Iris pigment epithelial cell (primary cell): ENCODE measurements around the gene DCTN4.

Experiments used
- DNase-seq: peaks from one replicate; pipeline ENCODE4 v3.0.0-alpha.2; 2011; ENCODE audit warnings: low read depth

Gene DCTN4

DNA sequence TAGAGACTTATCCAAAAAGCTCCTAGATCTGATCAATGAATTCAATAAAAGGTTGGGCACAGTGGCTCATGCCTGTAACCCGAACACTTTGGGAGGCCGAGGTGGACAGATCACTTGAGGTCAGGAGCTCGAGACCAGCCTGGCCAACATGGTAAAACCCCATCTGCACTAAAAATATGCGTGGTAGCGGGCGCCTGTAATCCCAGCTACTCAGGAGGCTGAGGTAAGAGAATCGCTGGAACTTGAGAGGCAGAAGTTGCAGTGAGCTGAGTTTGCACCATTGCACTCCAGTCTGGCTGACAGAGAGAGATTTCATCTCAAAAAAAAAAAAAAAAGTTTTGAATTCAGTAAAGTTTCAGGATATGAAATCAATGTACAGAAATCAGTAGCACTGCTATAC is 20.0 kb downstream of the DCTN4 start:
- no peak for DNase-seq

DNA sequence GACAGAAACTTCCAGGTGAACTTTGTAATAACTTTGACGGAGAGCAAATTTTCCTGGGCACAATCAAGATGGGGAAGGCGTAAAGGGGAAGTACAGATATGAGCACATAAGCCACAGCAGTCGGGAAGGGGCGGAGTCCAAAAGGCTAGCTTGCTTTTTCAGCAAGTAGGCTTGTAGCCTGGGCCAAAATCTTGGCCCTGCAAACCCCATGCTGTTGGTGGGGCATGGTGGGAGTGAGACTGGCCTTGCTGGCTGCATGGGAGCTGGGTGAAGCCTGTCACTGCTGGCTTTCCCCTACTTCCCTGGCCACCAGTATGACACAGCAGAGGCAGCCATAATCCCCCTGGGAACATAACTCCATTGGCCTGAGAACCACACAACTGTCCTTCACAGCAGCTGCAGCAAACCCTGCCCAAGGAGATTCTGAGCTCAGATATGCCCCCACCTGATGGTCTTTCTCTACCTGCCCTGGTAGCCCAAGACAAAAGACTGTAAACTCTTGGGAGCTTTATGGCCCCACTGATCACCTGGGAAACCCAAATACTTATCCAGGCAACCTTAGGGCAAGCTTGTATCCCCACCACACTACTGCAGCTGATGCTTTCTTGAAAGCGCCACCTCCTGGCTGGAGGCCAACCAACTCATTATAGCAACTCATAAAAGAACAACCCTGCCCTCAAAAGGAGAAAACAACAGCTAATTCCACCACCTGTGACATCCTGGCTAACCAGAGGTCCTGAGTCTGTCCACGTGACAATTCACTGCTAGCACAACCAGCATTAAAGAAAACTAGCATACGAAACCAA is 24.0 kb downstream of the DCTN4 start:
- no peak for DNase-seq

DNA sequence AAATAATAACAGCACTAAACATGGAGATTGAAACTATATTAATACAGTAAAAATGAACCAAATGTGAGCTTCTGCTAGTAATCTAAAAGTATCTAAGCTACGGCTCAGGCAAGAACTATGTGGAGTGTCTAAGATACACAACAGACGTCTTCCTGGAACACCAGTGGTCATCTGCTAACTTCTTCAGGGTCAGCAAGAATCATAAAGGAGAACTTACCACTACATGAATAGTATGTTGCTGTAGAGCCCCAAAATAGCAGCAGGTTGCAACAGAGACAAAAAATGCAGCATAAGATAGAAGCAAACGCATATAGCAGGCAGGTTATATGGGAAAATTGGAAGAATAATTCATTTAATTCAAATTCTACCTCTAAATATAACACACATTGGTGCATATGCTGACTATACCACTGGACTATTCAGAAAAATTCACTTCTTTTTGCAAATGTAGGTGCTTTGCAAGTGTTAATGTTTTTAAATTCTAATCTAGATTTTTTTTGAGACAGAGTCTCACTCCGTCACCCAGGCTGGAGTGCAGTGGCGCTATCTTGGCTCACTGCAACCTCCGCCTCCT is 27.1 kb downstream of the DCTN4 start:
- DNase-seq = no peak

DNA sequence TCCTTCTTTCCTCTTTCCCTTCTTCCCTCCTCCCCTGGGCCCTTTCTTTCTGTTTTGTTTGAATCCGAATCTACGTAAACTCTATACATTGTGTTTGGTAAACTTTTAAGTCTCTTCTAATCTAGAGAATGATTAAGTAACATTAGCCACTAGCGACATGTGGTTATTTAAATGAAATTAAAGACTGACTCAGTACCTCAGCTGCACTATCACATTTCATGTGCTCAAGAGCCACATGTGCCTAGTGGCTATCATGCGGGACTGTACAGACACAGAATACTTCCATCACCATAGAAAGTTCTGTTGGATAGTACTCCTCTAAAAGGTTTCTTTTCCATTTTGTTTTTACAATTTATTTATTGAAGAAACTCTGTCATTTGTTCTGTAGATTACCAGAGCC is 29.0 kb downstream of the DCTN4 start:
- no peak for DNase-seq

DNA sequence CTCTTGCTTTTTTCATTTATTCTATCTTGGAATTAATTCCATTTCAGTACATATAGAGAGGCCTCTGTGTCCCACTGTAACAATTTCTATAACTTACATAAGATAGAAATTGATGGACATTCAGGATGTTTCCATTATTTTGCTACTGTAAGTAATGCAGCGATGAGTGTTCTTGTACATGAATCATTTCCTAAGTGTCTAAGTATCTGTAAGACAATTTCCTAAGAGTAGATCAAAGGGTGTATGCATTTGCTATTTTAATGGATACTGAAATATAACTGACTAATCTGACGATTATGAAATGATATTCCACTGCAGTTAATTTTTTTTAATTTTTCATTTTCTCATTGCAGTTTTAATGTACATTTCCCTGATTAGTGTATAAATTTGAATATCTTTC is 35.0 kb downstream of the DCTN4 start:
- peak; percentile 54 for DNase-seq

DNA sequence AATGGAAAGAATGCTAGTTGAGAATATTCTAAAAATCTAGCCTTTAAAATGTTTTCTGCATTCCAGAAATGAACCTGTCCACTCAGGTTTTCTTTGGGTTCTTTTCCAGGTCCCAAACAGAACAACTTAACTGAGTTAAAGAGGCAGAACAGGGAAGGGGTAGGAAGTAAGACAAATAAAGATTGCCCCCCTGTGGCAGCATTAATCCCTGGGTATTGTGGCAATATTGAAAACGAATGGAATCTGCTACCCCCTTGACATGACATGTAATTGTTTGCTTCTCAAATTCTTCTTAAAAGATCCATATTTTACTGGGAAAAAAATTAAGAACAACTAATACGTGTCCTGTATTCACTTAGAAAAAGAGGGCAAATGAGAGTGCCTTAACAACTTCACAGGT is 48.7 kb downstream of the DCTN4 start:
- no peak for DNase-seq

DNA sequence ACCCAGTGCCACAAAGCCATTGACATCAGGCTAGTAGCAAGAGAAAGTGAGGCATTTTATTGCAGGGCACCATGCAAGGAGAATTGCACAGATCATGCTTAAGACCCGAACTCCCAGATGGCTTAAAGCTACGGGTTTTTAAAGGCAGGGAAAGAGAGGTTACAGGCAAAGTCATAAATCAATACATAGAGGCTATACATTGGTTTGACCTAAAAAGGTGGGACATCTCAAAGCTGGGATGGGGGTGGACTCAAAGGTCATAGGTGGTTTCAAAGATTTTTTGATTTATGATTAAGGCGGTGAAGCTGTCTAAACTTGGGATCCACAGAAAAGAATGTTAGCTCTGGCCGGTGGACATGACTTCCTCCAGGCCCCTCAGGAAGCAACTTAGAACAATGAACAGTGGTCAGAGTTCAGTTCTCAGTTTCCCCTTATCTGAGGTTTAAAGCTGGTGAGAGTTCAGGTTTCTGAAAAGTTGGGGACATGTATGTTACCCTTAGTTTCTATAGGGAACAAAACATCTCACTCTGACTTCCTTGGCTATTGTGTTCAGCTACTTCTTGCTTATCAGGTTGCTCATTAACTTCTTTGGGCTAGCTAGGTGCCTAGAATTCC is 51.9 kb downstream of the DCTN4 start:
- DNase-seq = no peak

DNA sequence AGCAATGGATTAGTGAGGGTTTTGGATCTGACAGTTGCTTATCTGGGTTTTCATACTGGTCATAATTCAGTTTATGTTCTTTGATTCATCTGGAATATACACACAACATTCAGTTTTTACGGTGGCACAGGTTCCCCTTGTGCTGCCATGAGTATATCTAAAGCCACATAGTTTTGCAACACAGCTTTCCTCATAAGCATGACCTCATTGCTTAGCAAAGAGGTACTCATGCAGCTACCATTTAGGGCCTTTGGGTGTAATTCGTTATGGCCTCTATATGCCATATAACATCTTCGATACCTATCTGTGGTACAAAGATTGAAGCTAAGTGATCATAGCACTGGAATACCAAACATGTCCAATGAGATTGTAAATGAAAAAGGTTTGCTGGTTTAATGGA is 55.1 kb downstream of the DCTN4 start:
- peak; percentile 38 for DNase-seq

DNA sequence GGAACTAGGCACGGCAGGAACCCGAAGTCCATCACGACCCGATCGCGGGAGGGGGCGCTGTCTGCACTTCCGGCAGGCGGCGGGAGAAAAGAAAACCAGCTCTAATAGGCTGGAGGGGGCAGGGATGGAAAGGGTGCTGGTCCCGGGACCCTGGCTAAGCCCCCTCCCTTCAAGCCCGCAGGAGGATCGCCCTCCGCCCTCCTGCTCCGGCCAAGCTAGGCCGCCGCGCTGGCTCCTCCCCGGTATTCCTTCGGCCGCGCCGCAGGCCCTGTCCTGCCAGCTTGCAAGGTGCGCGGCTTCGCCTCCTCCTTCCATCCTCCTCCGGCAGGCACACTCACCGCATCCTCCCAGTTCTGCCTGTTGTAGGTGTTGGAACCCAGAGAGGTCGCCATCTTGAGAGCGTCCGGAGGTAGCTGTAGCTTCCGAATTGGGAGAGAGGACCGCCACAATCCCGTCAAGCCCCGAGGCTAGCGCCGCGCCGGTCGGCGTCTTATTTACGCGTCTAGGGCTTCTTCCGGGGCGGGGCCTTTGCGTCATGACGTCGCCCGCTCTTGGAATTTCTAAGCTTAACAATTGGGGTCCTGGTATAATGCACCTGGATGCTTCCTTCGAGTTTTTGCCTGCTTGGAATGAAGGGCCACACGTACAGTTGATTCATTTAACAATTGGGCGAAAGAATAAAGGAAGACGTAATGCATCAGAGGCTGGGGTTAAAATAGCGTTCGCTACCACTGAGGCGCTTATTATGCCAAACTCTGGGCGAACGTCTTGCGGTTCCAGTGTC is 58.0 kb downstream of the DCTN4 start, which contains the start of gene RBM22:
Gene RBM22 (minus strand): TSS at position 469 of the 784 bp plus-strand sequence. CDS start 77 bp downstream, at position 392.
- DNase-seq = peak; percentile 89

DNA sequence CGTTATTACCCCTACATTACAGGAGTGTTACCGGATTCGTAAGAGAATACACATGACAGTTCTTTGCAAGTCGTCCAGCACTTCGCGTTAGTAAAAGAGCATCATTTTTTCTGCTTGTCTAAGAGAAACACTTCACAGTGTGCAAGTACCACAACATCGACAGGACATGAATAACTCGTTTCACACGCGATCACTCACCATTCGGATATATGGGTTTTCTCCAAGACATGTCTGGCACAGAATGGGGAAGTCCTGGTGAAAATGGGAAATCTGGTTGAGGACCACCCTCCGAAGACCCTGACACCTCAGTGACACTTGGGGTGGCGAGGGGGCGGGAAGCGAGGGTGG is 58.6 kb downstream of the DCTN4 start:
- DNase-seq = peak; percentile 13

DNA sequence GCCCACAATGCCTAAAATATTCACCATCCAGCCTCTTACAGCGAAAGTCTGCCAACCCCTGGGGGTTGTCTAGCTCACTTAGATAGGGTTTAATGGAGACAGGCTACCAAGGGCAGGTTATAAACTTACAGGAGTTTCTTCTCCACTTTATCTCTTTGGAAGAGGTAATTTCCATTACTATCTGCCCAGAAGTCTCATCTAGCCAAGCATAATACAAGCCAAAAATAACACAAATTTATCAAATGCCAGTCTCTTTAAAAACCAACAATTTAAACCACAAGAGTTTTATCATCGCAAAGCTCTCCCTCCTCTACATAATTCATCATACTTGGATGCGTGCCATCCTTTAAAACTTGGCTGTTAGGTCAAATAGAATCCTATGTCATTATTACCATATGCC is 64.2 kb downstream of the DCTN4 start:
- DNase-seq = peak; percentile 74

DNA sequence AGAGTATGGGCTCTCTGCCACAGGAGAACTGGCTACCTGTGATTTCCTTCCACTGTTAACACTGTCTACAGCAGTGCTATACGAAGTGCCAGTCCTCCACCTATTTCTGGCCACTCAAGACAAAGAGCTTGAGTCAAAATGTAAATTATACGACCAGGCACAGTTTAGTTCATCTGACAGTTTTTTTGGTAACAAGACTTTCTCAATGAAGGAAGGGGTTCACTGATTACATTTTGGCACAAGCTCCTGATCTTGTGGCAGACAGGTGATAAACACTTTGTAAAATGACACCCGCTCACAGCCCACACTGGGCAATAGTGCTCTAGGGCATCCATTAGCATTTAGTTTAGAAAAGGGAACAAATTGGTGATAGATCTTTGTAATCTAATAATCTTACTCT is 66.5 kb downstream of the DCTN4 start:
- no peak for DNase-seq

DNA sequence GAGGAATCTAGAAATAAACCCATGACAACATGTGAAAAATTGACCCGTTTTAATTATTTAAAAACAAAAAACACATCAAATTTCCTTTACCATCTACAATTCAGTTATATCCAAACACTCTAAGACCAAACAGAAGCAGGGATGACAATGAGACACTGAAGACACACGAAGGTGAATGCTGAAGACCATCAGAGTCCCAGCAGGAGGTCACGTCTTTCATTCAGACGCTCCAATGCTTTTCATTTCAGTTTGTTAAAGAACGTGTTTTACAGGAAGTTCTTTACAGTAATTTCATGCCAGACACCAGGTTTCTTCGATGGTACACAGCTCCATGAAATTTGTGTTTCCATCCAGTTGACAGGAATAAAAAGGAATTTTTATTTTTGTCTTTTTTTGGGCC is 68.1 kb downstream of the DCTN4 start:
- no peak for DNase-seq

DNA sequence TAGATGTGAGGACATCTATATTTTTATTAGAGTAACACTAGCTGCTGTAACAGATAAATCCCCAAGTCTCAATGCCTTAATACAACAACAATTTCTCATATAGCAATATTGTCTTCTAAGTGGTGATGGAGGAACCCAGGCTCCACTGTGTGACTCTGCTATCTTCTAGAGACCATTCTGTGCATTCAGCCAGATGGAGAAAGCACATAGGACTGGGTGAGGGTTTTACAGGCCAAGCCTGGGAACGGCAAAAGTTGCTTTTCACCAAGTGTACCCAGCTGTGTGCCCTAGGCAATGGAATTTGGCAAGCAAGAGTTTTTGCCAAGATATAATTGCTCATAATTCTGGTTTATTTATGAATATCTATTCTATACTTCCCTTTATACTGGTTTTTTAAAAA is 69.7 kb downstream of the DCTN4 start:
- no peak for DNase-seq

DNA sequence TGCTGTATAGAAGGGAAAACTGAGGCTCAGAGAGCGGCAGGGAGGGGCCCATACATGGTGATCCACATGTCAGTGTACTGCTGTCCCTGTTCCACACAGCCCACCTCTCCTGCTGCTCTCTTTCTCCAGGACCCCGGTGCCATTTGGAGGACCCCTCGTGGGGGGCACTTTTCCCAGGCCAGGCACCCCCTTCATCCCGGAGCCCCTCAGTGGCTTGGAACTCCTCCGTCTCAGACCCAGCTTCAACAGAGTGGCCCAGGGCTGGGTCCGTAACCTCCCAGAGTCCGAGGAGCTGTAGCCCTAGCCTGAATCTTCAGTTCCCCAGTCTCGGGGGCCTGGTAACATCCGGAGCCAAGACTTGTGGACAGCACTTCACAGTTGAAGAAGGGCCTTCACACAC is 82.2 kb downstream of the DCTN4 start:
- DNase-seq = no peak

DNA sequence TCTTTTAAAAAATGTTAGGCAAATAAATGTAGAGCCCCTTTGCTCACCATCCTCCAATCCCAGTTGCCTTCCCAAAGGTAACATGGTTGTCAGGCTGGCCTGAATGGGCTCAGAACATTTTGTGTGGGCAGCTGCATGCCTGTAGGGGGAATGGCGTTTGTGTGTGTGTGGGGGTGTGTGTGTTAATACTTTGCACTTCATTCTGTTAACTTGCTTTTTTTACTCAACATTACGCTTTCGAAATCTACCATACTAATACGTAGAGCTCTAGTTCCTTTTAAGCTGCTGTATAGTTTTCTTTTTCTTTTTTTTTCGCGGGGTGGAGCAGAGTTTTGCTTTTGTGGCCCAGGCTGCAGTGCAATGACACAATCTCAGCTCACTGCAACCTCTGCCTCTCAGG is 83.7 kb downstream of the DCTN4 start:
- no peak for DNase-seq

DNA sequence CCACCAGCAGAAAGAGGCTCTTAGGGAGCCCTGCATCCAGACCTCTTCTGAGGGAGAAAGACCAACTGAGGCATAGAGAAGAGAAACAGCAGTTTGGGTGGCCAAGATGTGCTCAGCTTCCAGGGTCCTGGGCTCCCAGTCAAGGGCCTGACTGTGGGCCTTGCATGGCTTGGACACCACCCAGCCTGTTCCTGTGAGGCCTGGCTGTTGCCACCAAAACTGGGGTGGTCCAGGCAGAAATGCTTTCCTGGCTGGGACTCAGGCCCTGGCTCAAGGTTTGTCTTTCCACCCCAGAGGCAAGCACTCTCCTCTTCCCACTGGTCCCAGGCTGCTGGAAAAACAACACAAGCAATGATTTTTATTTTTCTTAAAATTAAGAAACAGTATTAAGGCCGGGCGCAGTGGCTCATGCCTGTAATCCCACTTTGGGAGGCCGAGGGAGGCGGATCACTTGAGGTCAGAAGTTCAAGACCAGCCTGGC is 84.4 kb downstream of the DCTN4 start:
- DNase-seq = no peak

DNA sequence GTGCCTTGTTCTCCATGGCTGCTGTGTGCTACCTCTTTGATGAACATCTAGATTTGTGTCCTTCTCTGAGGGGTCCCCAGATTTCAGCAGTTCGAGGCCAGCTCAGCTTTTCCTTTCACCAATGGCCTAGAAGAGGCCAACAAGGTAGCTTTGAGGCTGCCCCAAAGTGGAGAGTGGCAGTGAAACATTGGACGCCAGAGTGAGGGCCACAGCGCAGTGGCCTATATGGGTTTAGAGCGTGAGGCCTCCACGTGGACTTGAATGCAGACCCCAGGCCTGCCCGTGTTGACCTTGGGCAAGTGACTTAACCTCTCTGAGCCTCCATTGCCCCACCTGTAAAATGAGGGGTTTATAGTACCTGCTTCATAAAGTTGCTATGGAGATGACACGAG is 85.9 kb downstream of the DCTN4 start:
- no peak for DNase-seq

DNA sequence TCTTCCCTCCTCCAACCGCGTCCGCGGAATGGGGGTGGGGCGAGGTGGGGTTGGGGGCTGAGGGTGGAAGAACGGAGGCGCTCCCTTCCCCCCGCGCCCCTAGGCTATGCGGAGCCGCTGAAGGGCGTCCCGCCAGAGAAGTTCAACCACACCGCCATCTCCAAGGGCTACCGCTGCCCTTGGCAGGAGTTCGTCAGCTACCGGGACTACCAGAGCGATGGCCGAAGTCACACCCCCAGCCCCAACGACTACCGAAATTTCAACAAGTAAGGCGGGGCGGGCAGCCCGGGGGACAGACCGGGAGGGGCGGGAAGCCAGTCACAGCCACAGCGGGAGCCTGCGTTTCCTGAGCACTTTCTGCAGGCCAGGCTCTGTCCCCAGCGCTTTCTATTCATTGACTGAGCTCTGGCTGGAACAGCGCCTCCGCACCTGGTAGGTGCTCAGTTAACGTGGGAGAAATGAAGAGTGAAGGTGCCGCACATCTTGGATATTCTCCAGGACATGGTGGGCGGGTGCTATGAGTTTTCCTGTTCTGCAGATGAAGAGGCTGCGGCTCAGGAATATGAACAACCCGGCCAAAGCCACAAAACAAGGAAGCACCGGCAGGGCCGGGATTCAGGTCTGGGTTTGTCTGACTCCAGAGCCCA is 86.5 kb downstream of the DCTN4 start:
- DNase-seq = no peak

DNA sequence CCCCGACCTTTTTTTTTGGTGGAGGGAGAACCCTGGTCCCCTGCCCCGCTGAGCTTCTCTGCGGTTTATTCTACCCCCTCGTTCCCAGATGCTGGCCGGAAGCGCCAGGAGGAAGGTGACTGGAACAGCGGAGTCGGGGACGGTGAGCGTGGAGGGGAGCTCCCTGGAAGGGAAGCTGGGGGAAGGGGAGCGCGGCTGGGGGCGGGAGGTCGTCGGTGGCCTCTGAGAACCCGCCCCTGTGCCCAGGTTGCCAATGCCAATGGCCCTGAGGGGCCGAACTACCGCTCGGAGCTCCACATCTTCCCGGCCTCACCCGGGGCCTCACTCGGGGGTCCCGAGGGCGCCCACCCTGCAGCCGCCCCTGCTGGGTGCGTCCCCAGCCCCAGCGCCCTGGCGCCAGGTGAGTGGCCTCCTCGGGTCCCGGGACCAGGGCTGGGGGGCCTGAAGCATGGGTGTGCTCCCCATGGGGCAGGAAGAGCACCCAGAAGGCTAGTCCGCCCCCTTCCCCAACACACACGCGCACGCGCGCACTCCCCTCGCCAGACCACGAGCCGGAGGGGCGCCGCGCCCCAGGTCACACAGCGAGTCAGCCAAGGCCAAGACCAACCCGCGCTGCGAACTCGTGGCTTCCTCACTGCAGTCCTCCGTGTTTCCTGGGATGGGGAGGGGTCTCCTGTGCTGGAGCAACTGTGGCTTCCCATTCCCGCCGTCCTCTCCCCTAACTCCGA is 87.1 kb downstream of the DCTN4 start:
- DNase-seq = no peak

DNA sequence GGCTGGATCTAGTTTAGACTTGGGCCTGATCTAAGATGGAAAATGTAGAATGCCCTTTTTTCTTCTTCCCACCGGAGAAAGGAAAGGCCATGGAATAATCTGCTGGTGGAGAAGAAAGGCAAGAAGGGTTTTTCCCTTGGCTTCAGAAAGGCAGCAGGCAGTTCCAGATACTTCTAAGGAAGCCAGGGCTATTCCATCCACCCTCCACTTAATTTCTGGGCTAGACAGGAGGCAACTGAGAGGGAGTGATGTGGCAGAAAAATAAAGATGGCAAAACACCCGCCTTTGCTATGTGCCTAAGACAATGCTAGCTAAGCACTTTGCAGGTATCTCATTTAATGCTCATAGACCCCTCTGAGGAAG is 87.9 kb downstream of the DCTN4 start:
- DNase-seq = no peak
